K562 (cell line): Measurements from ENCODE around the gene ATRIP.

ENCODE experiments used
- SRF ChIP-seq, 2 experiments: fragments of 250-450, 450-650 bp in 1 of 2; sonication (Bioruptor Pico) in 1 of 2; sonication (generic) in 1 of 2; formaldehyde crosslinking; IDR thresholded peaks; 2 replicates each; pipeline versions ENCODE4 v1.5.0 to v1.5.1; 2020 to 2022; ENCODE audit warnings: mild to moderate bottlenecking in 1 of 2, missing genetic modification reagents in 1 of 2
- TF ChIP-seq, protein P1 (sequence below): fragments of 450-650 bp; IDR thresholded peaks from 2 replicates; pipeline ENCODE4 v1.6.1; 2016; ENCODE audit warnings: borderline replicate concordance
- TF ChIP-seq, protein P2 (sequence below): fragments of 450-650 bp; IDR thresholded peaks from 2 replicates; pipeline ENCODE4 v1.6.1; 2016; ENCODE audit warnings: antibody characterized with exemption

DNA sequence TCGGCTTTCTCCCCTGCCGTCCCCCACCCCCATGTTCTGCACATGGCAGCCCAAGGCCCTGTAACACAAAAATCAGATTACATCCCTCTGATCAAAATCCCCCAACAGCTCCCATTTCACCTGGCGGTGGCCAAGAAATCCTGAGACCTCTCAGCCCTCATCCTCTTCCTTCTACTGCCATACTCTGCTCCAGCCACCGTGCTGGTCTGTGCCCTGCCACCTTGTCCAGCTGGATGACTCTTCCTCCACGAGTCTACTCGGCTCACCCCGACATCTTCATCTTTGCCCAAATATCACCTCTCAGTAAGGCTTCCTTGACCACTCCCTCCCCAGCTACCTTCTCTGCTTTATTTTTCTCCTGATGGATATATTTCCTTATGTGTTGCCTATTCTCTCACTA, 9.7 kb upstream of the ATRIP start:
- TF ChIP-seq, protein P1, sequence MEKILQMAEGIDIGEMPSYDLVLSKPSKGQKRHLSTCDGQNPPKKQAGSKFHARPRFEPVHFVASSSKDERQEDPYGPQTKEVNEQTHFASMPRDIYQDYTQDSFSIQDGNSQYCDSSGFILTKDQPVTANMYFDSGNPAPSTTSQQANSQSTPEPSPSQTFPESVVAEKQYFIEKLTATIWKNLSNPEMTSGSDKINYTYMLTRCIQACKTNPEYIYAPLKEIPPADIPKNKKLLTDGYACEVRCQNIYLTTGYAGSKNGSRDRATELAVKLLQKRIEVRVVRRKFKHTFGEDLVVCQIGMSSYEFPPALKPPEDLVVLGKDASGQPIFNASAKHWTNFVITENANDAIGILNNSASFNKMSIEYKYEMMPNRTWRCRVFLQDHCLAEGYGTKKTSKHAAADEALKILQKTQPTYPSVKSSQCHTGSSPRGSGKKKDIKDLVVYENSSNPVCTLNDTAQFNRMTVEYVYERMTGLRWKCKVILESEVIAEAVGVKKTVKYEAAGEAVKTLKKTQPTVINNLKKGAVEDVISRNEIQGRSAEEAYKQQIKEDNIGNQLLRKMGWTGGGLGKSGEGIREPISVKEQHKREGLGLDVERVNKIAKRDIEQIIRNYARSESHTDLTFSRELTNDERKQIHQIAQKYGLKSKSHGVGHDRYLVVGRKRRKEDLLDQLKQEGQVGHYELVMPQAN: no peak
- no peak for TF ChIP-seq SRF (CRISPR knock-in tag; IDR thresholded peaks at IDR 0.05)
- TF ChIP-seq, protein P2, sequence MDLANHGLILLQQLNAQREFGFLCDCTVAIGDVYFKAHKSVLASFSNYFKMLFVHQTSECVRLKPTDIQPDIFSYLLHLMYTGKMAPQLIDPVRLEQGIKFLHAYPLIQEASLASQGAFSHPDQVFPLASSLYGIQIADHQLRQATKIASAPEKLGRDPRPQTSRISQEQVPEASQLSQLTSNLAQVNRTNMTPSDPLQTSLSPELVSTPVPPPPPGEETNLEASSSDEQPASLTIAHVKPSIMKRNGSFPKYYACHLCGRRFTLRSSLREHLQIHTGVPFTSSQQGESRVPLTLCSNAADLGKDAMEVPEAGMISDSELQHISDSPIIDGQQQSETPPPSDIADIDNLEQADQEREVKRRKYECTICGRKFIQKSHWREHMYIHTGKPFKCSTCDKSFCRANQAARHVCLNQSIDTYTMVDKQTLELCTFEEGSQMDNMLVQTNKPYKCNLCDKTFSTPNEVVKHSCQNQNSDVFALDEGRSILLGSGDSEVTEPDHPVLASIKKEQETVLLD: no peak
